Caki2 (cell line): Measurements from ENCODE around the gene ANKRD63. TPM values are rescaled to one million over a fixed set of nuclear protein-coding genes. Genes with fewer than 3 reads are reported as not detected.
A peak's percentile ranks its signal among the peaks of the same experiment; 100 is the strongest.

Source experiments
- DNase-seq: peaks from one replicate; pipeline ENCODE4 v3.0.0-alpha.2; 2015; ENCODE audit warnings: low read depth
- in situ Hi-C: cut with HindIII; loops from 2 replicates; pipeline ENCODE4 v1.10.0; 2016; ENCODE audit warnings: low sequenced_read_pairs, low pct_unique_long_range_greater_than_20kb, mixed read lengths
- total RNA-seq: library from RNA; depleted of rRNA; stranded (reverse); fragments of >200 nt; shearing (Covaris generic); gene quantifications from 2 replicates; pipeline ENCODE4 v1.2.3, GENCODE V29; 2014; ENCODE audit warnings: low replicate concordance

Gene ANKRD63
- total RNA-seq, 1 experiment from 2014 or later: not detected

DNA sequence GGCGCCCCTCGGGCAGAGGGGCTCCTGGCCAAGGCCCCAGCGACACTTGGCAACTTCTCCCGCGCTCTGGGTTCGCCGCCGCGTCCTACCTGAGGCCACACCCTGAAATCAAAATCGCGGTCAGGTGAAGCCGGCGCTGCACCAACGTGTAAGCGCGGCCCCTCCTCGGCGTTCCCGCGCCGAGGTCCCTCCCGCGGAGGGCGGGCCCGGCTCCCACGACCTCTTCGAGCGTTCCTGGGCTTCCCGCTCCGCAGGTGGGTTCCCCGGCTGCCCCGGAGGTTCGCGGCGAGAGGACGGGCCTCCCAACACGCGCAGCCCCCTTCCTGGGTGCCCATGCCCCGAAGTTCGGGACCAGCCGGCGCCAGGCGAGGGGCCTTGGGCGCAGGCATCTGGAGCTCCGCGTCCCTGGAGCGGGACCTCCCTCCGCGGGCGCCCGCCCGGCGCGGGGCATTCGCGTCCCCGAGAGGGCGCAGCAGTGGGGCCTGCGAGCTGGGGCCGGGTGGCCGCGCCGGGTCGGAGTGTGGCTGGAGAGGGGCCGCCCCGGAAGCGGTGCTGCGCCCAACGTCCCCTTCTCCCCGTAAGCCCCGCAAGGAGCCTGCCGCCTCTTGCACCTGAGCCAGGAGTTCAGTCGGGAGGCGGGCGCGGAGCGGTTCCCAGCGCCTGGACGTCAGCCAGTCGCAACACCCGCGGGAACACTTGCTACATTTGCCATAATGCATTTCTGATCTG lies 30.3 kb downstream of the ANKRD63 start:
- no peak for DNase-seq
- in situ Hi-C loops: no loop called here

GRCh38 chr15:40252141-40252437 lies 30.8 kb downstream of the ANKRD63 start:
- DNase-seq: no peak
- in situ Hi-C loops: no loop called here

DNA sequence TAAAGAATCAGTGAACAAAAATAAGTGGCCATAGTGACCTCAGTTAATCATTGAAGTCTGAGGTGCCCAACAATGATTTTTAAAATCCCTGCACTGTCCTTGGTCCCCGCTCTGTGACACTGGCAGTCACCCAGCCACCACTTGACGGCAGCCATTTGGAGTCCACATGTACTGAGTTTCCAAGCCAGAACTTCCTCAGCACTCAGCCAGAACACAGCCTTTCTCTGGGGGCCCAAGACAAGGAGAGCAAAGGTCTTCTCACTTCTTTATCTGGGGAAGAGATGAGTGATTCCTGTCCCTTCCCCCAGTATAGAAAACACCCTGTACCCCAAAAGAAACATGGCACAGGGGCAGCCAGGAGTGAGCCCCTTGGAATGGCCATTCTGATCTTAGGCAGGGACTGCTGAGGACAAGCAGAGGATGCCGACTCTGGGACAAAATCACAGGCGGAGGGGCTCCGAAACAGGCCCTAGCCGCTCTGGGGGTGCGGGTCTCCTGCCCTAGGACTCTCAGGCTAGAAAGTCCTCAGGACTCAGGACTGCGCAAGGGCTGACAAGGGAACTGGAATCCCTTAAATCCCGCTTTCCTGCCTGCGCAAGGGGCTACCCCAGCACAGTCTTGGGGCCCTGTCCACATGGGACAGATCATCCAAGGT lies 31.3 kb downstream of the ANKRD63 start:
- in situ Hi-C loops: no loop called here
- DNase-seq: no peak

DNA sequence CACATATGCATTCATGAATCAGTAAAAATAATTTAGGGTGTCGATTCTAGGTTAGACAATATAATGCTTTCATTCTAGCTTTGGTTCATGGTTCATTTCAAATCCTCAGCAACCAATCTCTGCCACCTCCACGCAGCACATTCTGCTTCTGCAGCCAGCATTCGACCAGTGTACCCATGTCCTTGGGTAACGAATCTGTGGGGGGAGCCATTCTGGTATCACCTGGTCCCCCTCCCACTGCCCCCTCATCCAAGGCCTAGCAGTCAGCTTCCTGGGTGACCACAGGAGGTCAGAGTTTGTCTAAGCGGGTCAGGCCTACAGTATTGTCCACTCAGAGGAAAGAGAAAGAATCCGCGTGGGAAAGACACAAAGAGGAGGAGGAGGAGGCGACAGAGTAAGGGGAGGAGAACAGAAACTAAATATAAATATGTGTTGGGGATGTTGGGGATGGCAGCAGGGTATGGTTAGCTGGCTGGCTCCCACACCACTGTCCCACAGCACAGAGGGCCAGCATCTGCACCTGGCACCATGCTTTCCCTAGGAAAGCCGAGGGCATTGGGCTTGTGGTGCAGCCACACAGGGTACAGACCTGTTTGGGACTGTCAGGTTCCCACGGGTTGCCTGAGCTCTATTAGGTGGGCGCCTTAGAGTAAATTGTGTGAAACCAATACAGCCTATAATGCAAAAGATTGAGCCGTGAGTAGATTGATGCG lies 31.9 kb downstream of the ANKRD63 start:
- no peak for DNase-seq
- in situ Hi-C loops: no loop called here

- DNase-seq: no peak
- in situ Hi-C loops: no loop called here
Measured at GRCh38 chr15:40250304-40250656, 32.6 kb downstream of the ANKRD63 start.

GRCh38 chr15:40249477-40250303 lies 33.2 kb downstream of the ANKRD63 start:
- DNase-seq: peak; percentile 26
- in situ Hi-C loops: no loop called here

DNA sequence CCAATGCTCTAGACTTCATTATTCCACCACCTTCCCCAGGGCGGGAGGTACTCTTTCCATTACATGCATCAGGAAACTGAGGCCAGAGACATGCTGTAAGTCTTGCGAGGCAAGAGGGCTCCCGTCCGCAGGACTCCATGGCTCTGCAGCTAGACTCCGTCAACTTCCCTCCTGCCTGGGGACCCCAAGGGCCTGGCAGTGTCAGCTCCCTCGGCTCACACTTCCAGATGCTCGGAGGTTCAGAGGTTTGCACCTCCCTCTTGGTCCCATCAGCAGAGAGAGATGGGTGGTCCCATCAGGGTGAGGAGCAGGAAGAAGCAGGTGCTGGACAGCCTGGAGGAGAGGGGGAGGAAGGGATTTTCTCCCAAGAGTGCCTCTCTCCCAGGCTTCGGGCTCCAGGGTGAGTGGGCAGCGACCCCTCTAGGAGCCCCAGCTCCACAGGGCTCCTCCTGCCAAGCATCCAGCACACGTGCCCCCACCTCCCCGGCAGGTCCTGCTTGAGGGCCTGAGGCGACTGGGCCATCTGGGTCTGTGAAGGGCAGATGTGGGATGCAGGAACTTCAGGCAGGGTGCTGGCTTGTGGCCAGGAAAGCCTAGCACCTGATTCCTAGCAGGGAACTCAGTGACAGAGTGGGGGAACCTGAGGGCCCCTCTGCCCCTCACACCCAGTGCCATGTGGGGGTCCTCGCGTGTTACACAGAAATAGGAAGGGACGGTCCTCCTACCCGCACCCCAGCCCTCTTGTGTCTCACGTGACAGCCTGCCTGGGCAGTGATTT lies 34.7 kb downstream of the ANKRD63 start:
- DNase-seq: no peak
- in situ Hi-C loops: no loop called here

- DNase-seq: no peak
- in situ Hi-C loops: no loop called here
Measured at GRCh38 chr15:40247406-40247971, 35.4 kb downstream of the ANKRD63 start.

DNA sequence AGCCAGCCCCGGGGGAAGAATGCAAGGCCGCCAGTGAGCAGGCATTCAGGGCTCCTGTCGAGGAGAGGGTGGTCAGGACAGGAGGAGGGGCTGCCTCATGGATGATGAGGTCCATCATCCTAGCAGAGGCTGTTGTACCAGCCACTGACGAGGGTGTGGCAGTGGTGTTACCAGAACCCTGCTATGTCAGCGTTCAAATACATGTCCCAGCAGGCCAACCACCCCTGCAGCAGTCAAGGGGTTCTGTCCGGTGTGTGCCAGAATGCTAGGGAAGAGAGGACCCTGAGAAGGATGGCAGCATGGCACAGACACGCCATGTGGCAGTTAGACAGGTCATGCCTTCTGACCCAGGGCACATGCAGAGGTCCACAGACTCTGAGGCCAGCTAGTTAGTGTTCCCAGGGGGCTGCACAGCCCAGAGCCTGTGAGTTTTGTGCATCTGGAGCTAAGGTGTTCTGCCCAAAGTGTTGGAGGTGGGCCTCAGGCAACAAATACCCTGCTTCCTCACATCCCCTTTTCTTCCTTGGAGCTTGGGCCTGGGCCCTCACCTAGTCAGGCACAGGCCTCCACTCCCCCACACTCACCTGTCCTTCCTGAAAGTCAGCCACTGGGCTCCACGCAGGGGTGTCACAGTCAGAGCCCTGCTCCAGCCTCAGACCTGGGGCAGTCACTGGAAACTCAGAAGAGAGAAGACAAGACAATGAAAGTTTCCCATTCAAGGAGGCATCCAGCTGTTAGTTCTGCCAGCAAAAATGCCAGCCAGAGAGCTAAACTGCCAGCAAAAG lies 36.2 kb downstream of the ANKRD63 start:
- in situ Hi-C loops: no loop called here
- DNase-seq: no peak

DNA sequence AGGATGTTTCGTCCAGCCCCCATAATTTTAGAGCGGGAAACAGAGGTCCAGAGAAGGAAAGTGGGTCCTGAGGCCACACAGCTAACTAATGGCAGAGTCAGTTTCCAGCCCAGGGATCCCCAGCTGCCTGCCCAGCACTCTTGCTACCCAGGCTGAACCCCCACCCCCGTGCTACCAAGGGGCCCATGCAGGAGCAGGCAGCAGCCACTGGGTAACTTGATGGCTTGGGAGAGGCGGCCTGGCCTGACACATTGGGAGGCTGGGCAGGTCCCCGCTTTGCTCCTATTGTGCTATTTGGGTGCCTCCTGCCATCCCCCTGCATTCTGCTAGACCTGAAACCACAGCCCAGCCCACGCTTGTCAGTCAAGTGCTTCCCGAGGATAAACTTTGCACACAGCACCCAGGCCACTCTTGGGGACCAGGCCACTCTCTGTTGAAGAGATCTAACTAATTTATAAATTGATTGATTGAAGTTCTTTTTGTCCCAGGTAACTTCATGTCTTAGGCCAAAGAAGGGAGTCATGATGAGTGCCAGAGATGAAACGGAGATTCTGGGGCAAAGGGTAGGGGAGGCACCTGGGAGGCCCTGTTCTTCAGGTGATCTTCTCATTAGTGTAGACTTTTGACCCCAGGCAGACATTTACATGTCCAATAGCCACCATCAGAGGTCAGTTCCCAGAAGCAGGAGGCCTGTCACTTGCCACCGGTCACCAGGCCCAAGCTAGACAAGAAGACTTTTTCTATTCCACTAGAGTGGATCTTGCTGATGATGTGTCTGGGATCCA lies 37.0 kb downstream of the ANKRD63 start:
- DNase-seq: no peak
- in situ Hi-C loops: no loop called here

- DNase-seq: no peak
- in situ Hi-C loops: no loop called here
Measured at GRCh38 chr15:40244961-40245523, 37.8 kb downstream of the ANKRD63 start.

- DNase-seq: no peak
- in situ Hi-C loops: no loop called here
Measured at GRCh38 chr15:40243126-40243810, 39.6 kb downstream of the ANKRD63 start.

- in situ Hi-C loops: no loop called here
Measured at GRCh38 chr15:40242601-40243000, 40.3 kb downstream of the ANKRD63 start.

DNA sequence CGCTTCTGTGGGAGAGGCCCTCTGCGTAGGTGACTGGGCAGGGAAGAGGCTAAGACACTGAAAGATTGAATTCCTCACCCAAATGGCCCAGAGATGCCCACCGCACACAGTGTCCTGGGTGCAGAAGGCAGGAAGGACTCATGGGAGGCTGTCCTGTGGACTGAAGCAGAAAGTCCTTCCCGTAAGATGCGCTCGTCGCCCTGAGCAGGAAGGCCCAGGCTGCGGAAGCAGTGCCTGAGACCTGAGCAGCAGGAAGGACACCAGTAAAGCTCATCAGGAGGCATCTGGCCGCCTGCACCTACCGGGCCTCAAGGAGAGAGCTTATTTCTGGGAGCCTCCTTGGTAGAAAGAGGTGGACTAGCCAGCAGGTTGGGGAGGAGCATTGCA lies 40.7 kb downstream of the ANKRD63 start:
- DNase-seq: no peak

More at GRCh38 chr15:40242601-40243000, 40.3 kb downstream of the ANKRD63 start:
- no peak for DNase-seq

DNA sequence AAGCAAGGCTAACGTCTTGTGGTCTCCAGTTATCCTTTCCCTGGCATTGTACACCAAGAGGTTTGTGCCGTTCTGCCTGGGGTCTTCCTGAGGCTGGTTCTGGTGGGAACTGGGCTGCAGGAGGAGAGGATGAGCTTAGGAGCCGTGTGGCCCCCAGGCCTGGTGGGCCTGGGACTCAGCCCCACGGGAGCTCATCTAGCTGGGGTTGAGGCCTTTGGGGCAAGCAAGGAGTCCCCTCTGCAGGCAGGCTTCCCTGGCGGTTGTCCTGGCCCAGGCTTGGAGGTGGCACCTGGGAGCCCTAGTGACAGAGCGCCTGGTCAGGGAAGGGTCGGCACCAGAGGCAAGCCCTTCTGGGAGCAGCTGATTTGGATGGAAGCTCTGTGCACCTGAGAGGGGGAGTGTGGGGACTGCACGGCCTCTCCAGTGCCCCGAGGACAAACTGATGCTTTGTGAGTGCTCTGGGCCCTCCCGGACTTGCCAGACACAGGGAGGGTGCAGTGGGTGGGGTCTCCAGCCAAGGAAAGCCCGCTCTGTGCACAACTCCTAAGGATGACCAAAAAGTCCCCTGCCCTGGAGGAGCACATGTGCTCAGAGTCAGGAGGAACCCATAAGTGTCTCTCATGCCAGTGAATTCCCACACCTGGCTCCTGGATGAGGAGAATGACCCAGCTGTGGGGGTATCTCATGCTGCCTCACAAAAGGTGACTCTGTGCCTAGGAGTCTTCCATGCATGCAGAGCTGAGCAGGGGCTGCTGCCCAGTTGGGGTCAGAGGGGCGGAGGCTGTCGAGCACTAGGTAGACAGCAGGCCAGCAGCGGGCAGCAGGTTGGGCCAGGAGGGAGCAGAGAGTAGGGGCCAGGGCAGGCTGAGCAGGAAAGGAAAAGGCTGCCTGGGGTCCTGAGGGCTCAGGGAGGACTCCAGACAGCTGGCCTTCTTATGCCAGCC lies 41.3 kb downstream of the ANKRD63 start:
- DNase-seq: no peak
- in situ Hi-C loops: no loop called here

More for the DNA sequence above, 40.7 kb downstream of the ANKRD63 start:
- in situ Hi-C loops: no loop called here
